Measurements from ENCODE around the gene ASXL3. TPM values are rescaled to one million over a fixed set of nuclear protein-coding genes. Genes with fewer than 3 reads are reported as not detected.

Gene ASXL3
- total RNA-seq (2014; rRNA removed) (not detected in 2 replicates), Bru-seq, nascent RNA (percentile 16 among the genes with signal in this experiment), BruChase-seq, experiment 1, labeled RNA remaining after a 6-hour chase (percentile 5 among the genes with signal in this experiment), BruChase-seq, experiment 2, labeled RNA remaining after a 2-hour chase (percentile 13 among the genes with signal in this experiment)
- long read RNA-seq = 0 reads

DNA sequence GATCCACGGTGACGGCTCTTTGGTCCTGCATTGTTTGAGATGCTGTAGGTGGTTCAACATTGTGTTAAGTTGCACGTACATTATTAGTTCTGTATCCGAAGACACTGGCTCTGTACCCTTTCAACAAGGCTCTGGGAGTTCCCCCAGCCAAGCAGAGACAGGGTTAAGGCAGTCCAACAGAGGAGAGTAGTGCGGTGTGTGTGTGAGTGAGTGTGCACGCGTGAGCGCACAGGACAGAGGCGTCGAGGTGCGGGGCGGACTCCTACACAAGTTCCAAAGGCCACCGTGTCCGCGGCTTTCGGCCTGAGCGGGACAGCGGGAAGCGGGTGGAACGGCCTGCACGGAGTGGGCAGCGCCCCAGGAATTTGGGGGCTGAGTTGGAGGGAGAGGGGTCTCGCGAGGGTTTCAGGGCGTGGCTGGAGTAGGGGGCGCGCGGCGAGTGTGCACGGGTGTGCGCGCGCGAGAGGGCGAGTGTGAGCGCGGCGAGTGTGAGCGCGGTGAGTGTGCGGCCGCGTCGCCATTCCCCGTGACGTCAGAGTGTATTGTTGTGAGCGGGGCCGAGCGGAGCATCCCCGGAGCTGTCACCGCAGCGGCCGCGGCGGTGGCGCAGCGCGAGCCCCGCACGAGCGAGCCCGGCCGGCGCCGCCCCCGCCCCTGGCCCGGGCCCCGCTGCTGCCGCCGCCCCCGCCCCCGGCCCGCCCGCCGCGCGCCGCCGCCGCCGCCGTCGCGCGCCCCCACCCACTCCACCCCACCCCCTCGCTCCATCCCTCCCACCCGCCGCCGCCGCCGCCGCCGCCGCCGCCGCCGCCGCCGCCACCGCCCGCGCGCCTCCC is at the start of gene ASXL3:
TSS of gene ASXL3 (plus strand) at position 535 of the 833 bp plus-strand sequence. CDS start 413 bp downstream, outside the sequence.
- peak; percentile 27 for ATAC-seq
- Histone ChIP-seq H3K4me1 (ENCODE audit: insufficient read depth, low read length) (no peaks in the 10 kb centered on the region), H3K27me3 (ENCODE audit: low read length) (peaks cover 44% of the 10 kb centered on the region), H3K4me2 (ENCODE audit: low read length) (peak within 1 kb of the TSS; percentile 56), H2AFZ (ENCODE audit: low read length) (no peak within 1 kb of the TSS), H3K27ac (ENCODE audit: low read length) (no peak within 1 kb of the TSS), H3K36me3 (ENCODE audit: low read depth, low read length) (no peaks in the 10 kb centered on the region), H3F3A (ENCODE audit: low read length, unreplicated experiment) (no peaks in the 10 kb centered on the region), H3K9me3 (ENCODE audit: low read length) (no peaks in the 10 kb centered on the region), H3K9ac (ENCODE audit: low read length) (no peak within 1 kb of the TSS), H3K4me3 (ENCODE audit: low read length) (peak within 1 kb of the TSS; percentile 40; the same call in 1 of the 2 replicates), H4K20me1 (ENCODE audit: low read length) (no peaks in the 10 kb centered on the region), H3K9me2 (replicated peaks; ENCODE audit: low read length) (no peaks in the 10 kb centered on the region), H3K79me2 (ENCODE audit: low read length) (no peaks in the 10 kb centered on the region)
- ChIA-PET CTCF (no interaction called here), POLR2A (ENCODE audit: unreplicated experiment) (no interaction called here)
- DNase-seq = no peak
- intact Hi-C loops (cut with micrococcal nuclease) = no loop called here
- TF ChIP-seq EZH2phosphoT487 (IDR thresholded peaks at IDR 0.05; ENCODE audit: borderline replicate concordance, low read length) (0 out of 2 replicates have a peak, but pooled peaks have one; percentile 26), EZH2 (IDR thresholded peaks at IDR 0.05; ENCODE audit: low read length, unreplicated experiment) (peak; percentile 68)
- TF ChIP-seq, protein P1, sequence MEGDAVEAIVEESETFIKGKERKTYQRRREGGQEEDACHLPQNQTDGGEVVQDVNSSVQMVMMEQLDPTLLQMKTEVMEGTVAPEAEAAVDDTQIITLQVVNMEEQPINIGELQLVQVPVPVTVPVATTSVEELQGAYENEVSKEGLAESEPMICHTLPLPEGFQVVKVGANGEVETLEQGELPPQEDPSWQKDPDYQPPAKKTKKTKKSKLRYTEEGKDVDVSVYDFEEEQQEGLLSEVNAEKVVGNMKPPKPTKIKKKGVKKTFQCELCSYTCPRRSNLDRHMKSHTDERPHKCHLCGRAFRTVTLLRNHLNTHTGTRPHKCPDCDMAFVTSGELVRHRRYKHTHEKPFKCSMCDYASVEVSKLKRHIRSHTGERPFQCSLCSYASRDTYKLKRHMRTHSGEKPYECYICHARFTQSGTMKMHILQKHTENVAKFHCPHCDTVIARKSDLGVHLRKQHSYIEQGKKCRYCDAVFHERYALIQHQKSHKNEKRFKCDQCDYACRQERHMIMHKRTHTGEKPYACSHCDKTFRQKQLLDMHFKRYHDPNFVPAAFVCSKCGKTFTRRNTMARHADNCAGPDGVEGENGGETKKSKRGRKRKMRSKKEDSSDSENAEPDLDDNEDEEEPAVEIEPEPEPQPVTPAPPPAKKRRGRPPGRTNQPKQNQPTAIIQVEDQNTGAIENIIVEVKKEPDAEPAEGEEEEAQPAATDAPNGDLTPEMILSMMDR (conservative IDR thresholded peaks at IDR 0.05; ENCODE audit: low read depth, low read length) = no peak
- no TSS peak for BruUV-seq (replicated peaks)

DNA sequence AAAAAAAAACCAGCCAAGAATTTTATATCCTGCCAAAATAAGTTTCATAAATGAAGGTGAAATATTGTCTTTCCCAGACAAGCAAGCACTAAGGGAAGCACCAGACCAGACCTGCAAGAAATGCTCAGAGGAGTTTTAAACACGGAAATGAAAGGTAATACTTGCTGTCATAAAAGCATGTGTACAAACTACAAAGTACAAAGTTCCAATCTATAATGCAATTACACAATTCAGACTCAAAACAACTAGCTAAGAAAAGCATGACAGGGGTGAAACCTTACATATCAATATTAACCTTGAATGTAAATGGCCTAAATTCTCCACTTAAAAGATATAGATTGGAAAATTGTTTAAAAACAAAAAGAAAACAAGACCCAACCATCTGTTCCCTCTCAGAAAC is 45.0 kb upstream of the ASXL3 start:
- Histone ChIP-seq H3K4me3 (ENCODE audit: low read length) (no peak overlapping the region), H3F3A (ENCODE audit: low read length, unreplicated experiment) (no peaks in the 10 kb centered on the region), H3K27me3 (ENCODE audit: low read length) (no peaks in the 10 kb centered on the region), H3K79me2 (ENCODE audit: low read length) (no peaks in the 10 kb centered on the region), H2AFZ (ENCODE audit: low read length) (no peak overlapping the region), H3K4me1 (ENCODE audit: insufficient read depth, low read length) (no peaks in the 10 kb centered on the region), H3K9ac (ENCODE audit: low read length) (no peak overlapping the region), H3K9me3 (ENCODE audit: low read length) (no peaks in the 10 kb centered on the region), H3K27ac (ENCODE audit: low read length) (no peak overlapping the region), H3K4me2 (ENCODE audit: low read length) (no peak overlapping the region), H4K20me1 (ENCODE audit: low read length) (no peaks in the 10 kb centered on the region), H3K9me2 (replicated peaks; ENCODE audit: low read length) (no peaks in the 10 kb centered on the region), H3K36me3 (ENCODE audit: low read depth, low read length) (no peaks in the 10 kb centered on the region)
- ATAC-seq = no peak
- intact Hi-C loops (cut with micrococcal nuclease) = no loop called here
- CTCF ChIA-PET = no interaction called here
- POLR2A ChIA-PET (ENCODE audit: unreplicated experiment) = no interaction called here
- TF ChIP-seq EZH2phosphoT487 (IDR thresholded peaks at IDR 0.05; ENCODE audit: borderline replicate concordance, low read length) (no peak), EZH2 (IDR thresholded peaks at IDR 0.05; ENCODE audit: low read length, unreplicated experiment) (no peak)
- TF ChIP-seq, protein P1 (conservative IDR thresholded peaks at IDR 0.05; ENCODE audit: low read depth, low read length) = no peak
- no peak for DNase-seq
- no TSS peak for BruUV-seq (replicated peaks)

DNA sequence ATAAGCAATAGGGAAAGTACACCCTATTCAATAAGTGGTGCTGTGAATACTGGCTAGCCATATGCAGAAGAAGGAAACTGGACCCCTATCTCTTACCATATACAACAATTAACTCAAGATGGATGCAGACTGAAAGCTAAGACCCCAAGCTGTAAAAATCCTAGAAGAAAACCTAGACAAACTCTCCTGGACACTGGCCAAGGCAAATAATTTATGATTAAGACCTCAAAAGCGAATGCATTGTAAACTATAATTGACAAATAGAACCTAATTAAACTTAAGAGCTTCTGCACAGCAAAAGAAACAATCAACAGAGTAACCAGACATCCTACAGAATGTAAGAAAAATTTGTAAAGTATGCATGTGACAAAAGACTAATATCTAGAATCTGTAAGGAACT is 41.1 kb upstream of the ASXL3 start:
- Histone ChIP-seq H3K36me3 (ENCODE audit: low read depth, low read length) (no peaks in the 10 kb centered on the region), H3K4me2 (ENCODE audit: low read length) (no peak overlapping the region), H2AFZ (ENCODE audit: low read length) (no peak overlapping the region), H3F3A (ENCODE audit: low read length, unreplicated experiment) (no peaks in the 10 kb centered on the region), H3K4me3 (ENCODE audit: low read length) (no peak overlapping the region), H3K9ac (ENCODE audit: low read length) (no peak overlapping the region), H3K9me2 (replicated peaks; ENCODE audit: low read length) (no peaks in the 10 kb centered on the region), H3K27ac (ENCODE audit: low read length) (no peak overlapping the region), H4K20me1 (ENCODE audit: low read length) (no peaks in the 10 kb centered on the region), H3K79me2 (ENCODE audit: low read length) (no peaks in the 10 kb centered on the region), H3K9me3 (ENCODE audit: low read length) (no peaks in the 10 kb centered on the region), H3K4me1 (ENCODE audit: insufficient read depth, low read length) (no peaks in the 10 kb centered on the region), H3K27me3 (ENCODE audit: low read length) (no peaks in the 10 kb centered on the region)
- TF ChIP-seq EZH2phosphoT487 (IDR thresholded peaks at IDR 0.05; ENCODE audit: borderline replicate concordance, low read length) = no peak
- TF ChIP-seq, protein P1 (conservative IDR thresholded peaks at IDR 0.05; ENCODE audit: low read depth, low read length) = no peak
- no peak for TF ChIP-seq EZH2 (IDR thresholded peaks at IDR 0.05; ENCODE audit: low read length, unreplicated experiment)
- ChIA-PET CTCF (no interaction called here), POLR2A (ENCODE audit: unreplicated experiment) (no interaction called here)
- DNase-seq = no peak
- intact Hi-C loops (cut with micrococcal nuclease) = no loop called here
- no TSS peak for BruUV-seq (replicated peaks)
- ATAC-seq = no peak
